Liver (tissue), 9 donors: ENCODE results near the gene CDH15. TPM values are rescaled to one million over a fixed set of nuclear protein-coding genes. Genes with fewer than 3 reads are reported as not detected.

ENCODE experiments used
- DNase-seq: peaks from one replicate; pipeline ENCODE4 v3.0.0-alpha.2; 2017; ENCODE audit warnings: low spot score
- H3K27ac ChIP-seq, 2 donors: one replicate each; pipeline ENCODE4 v1.7.0; 2013; ENCODE audit warnings: inconsistent platforms in 2 of 2, low read length in 2 of 2, control low read depth in 1 of 2, low read depth in 1 of 2, mild to moderate bottlenecking in 1 of 2
- H3K27me3 ChIP-seq, 4 donors: one replicate each; pipeline versions ENCODE4 v1.6.1 to v1.7.0; 2013; ENCODE audit warnings: low read length in 3 of 4, inconsistent platforms in 1 of 4, mild to moderate bottlenecking in 1 of 4, moderate library complexity in 1 of 4; ENCODE audit not compliant: control insufficient read depth in 4 of 4, insufficient read depth in 4 of 4
- H3K36me3 ChIP-seq, 4 donors: one replicate each; pipeline versions ENCODE4 v1.6.1 to v1.7.0; 2013; ENCODE audit warnings: low read length in 3 of 4, mild to moderate bottlenecking in 3 of 4, low read depth in 1 of 4, moderate library complexity in 1 of 4; ENCODE audit not compliant: control insufficient read depth in 4 of 4, insufficient read depth in 3 of 4
- H3K4me1 ChIP-seq, 4 donors: one replicate each; pipeline versions ENCODE4 v1.6.1 to v1.7.0; 2013; ENCODE audit warnings: low read length in 3 of 4, mild to moderate bottlenecking in 3 of 4, moderate library complexity in 1 of 4; ENCODE audit not compliant: control insufficient read depth in 4 of 4, insufficient read depth in 4 of 4
- H3K4me3 ChIP-seq, 3 donors: one replicate each; pipeline versions ENCODE4 v1.6.1 to v1.7.0; 2013; ENCODE audit warnings: low read length in 3 of 3, control low read depth in 1 of 3, low read depth in 1 of 3, mild to moderate bottlenecking in 1 of 3
- H3K9ac ChIP-seq, 2 donors: one replicate each; pipeline ENCODE4 v1.7.0; 2013; ENCODE audit warnings: low read length in 2 of 2, mild to moderate bottlenecking in 2 of 2, moderate library complexity in 2 of 2, control low read depth in 1 of 2, low read depth in 1 of 2
- H3K9me3 ChIP-seq, 4 donors: one replicate each; pipeline versions ENCODE4 v1.6.1 to v1.7.0; 2013; ENCODE audit warnings: low read length in 3 of 4; ENCODE audit not compliant: control insufficient read depth in 4 of 4
- EGR1 ChIP-seq, 2 donors: IDR thresholded peaks; 2 replicates each; pipeline ENCODE4 v1.6.1; 2016 to 2018; ENCODE audit warnings: antibody characterized with exemption in 2 of 2, low read depth in 2 of 2
- FOXA1 ChIP-seq: IDR thresholded peaks from 2 replicates; pipeline ENCODE4 v1.6.1; 2016; ENCODE audit warnings: antibody characterized with exemption
- FOXA2 ChIP-seq: IDR thresholded peaks from 2 replicates; pipeline ENCODE4 v1.6.1; 2016; ENCODE audit warnings: antibody characterized with exemption
- GABPA ChIP-seq, 2 donors: IDR thresholded peaks in 1 of 2; conservative IDR thresholded peaks in 1 of 2; 2 replicates each; pipeline ENCODE4 v1.6.1; 2016; ENCODE audit warnings: antibody characterized with exemption in 2 of 2, mild to moderate bottlenecking in 1 of 2, moderate library complexity in 1 of 2
- HNF4A ChIP-seq, 2 donors: conservative IDR thresholded peaks; 2 replicates each; pipeline ENCODE4 v1.6.1; 2016; ENCODE audit warnings: antibody characterized with exemption in 2 of 2, mild to moderate bottlenecking in 2 of 2
- HNF4G ChIP-seq: IDR thresholded peaks from 2 replicates; pipeline ENCODE4 v1.6.1; 2016; ENCODE audit warnings: antibody characterized with exemption
- JUND ChIP-seq, 2 donors: IDR thresholded peaks; 2 replicates each; pipeline ENCODE4 v1.6.1; 2016; ENCODE audit warnings: antibody characterized with exemption in 2 of 2
- NR2F2 ChIP-seq: IDR thresholded peaks from 2 replicates; pipeline ENCODE4 v1.6.1; 2016; ENCODE audit warnings: antibody characterized with exemption
- RAD21 ChIP-seq, 2 donors: IDR thresholded peaks; 2 replicates each; pipeline ENCODE4 v1.6.1; 2016; ENCODE audit warnings: antibody characterized with exemption in 2 of 2, mild to moderate bottlenecking in 2 of 2
- RXRA ChIP-seq, 2 donors: IDR thresholded peaks; 2 replicates each; pipeline ENCODE4 v1.6.1; 2017 to 2018; ENCODE audit warnings: antibody characterized with exemption in 2 of 2, mild to moderate bottlenecking in 1 of 2
- SP1 ChIP-seq: IDR thresholded peaks from 2 replicates; pipeline ENCODE4 v1.6.1; 2018; ENCODE audit warnings: antibody characterized with exemption, mild to moderate bottlenecking
- TAF1 ChIP-seq: conservative IDR thresholded peaks from 2 replicates; pipeline ENCODE4 v1.6.1; 2016; ENCODE audit warnings: antibody characterized with exemption, mild to moderate bottlenecking
- YY1 ChIP-seq: IDR thresholded peaks from 2 replicates; pipeline ENCODE4 v1.6.1; 2016; ENCODE audit warnings: antibody characterized with exemption, mild to moderate bottlenecking
- WGBS: extraction: QIAGEN DNeasy Blood & Tissue Kit; methylation state at CpG from one replicate; pipeline ENCODE4 v1.1.7; 2013; 5-methylcytosine and 5-hydroxymethylcytosine counted together
- polyA plus RNA-seq, 2 donors: library from polyadenylated mRNA; stranded (reverse) in 1 of 2; unstranded in 1 of 2; fragments of 200-250 nt in 1 of 2; fragments of >200 nt in 1 of 2; fragmentation: Nextera tagmentation in 1 of 2; extraction: Ambion mirVana in 1 of 2; gene quantifications; one replicate each; pipeline versions ENCODE4 v1.2.1 to v1.2.3, GENCODE V29; 2013 to 2015
- total RNA-seq, 2 donors: library from RNA; depleted of rRNA; stranded (reverse); fragments of >200 nt; gene quantifications; one replicate each; pipeline ENCODE4 v1.2.3, GENCODE V29; 2014
- TF ChIP-seq, protein P1 (sequence below): IDR thresholded peaks from 2 replicates; pipeline ENCODE4 v1.6.1; 2016; ENCODE audit warnings: antibody characterized with exemption, mild to moderate bottlenecking
- TF ChIP-seq, protein P2 (sequence below): IDR thresholded peaks from 2 replicates; pipeline ENCODE4 v1.6.1; 2016; ENCODE audit warnings: antibody characterized with exemption
- TF ChIP-seq, protein P3 (sequence below): IDR thresholded peaks from 2 replicates; pipeline ENCODE4 v1.6.1; 2016; ENCODE audit warnings: antibody characterized with exemption
- TF ChIP-seq, protein P4 (sequence below): IDR thresholded peaks from 2 replicates; pipeline ENCODE4 v1.6.1; 2016; ENCODE audit warnings: antibody characterized with exemption
- TF ChIP-seq, protein P5 (sequence below): fragments of 150-350 bp; IDR thresholded peaks from 2 replicates; pipeline ENCODE4 v1.5.1; 2017; ENCODE audit warnings: improper control_type of control experiment, low read depth, low read length; ENCODE audit not compliant: missing input control
- donor health status: healthy.
- donor health status: healthy.
- donor health status: healthy.
- donor health status: healthy.
- donor health status: healthy.

CDH15 gene
- total and polyA plus RNA-seq, 4 donors: 0.12 TPM; not detected in 3

DNA sequence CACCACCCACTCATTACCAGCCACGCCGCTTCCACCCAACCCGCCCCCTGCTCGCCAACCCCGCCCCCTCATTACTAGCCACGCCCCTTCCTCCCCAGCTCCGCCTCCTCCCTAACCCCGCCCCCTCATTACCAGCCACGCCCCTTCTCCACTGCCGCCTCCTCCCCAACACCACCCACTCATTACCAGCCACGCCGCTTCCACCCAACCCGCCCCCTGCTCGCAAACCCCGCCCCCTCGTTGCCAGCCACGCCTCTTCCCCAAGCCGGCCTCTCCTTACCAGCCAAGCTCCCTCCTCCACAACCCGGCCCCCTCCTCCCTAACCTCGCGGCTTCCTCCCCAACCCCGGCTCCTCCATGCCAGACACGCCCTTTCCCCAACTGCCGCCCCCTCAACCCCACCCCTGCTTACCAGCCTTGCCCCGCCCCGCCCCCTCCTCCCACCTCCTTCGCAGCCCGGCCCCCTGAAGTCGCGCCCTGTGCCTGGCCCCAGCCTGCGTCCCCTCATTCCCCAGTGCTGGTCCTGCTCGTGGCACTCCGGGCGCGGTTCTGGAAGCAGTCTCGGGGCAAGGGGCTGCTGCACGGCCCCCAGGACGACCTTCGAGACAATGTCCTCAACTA, 21.5 kb downstream of the CDH15 start:
- Histone ChIP-seq H3K27ac (no peak overlapping the region), H3K9ac (no peak overlapping the region), H3K4me1 (peaks cover 0 to 5% (median 4%) of the 10 kb centered on the region in 4 donors), H3K36me3 (no peaks in the 10 kb centered on the region), H3K9me3 (no peaks in the 10 kb centered on the region), H3K4me3 (no peak overlapping the region), H3K27me3 (no peaks in the 10 kb centered on the region)
- no peak for TF ChIP-seq RXRA (IDR thresholded peaks at IDR 0.05)
- no peak for TF ChIP-seq YY1
- TF ChIP-seq EGR1 (IDR thresholded peaks at IDR 0.05; ENCODE audit: low read depth in 2 of 2): no peak
- no peak for TF ChIP-seq FOXA2
- WGBS: 14% methylated on average over 39 of the region's 39 CpGs
- no peak for DNase-seq

DNA sequence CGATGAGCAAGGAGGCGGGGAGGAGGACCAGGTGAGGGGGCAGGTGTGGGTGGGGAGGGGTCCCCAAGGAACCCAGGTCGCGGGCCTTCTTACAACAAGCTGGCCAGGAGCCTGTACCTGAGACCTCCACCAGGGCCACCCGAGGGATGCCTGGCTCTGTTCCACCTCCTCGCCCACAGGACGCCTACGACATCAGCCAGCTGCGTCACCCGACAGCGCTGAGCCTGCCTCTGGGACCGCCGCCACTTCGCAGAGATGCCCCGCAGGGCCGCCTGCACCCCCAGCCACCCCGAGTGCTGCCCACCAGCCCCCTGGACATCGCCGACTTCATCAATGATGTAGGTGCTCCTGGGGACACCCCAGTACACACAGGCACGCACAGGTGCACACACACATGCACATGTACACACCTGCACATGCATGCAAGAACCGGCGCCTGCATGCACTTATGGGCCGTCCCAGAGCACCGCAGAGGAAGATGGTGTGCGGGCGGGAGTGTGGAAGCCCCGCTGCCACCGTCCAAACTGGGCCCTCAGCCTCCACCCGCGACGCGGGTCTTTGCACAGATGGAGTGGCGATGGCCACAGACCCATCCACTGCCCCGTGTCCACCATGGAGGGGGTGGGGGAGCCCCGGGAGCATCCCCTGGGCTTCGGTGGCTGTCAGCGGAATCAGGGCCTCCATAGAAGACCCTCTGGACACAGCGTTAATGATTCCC, 22.2 kb downstream of the CDH15 start:
- Histone ChIP-seq H3K27me3 (no peaks in the 10 kb centered on the region), H3K27ac (no peak overlapping the region), H3K36me3 (no peaks in the 10 kb centered on the region), H3K9me3 (no peaks in the 10 kb centered on the region), H3K4me1 (peaks cover 0 to 5% (median 4%) of the 10 kb centered on the region in 4 donors), H3K9ac (no peak overlapping the region), H3K4me3 (no peak overlapping the region)
- DNase-seq: no peak
- WGBS: 77% methylated on average over 38 of the region's 38 CpGs
- TF ChIP-seq YY1 (no peak), RXRA (IDR thresholded peaks at IDR 0.05) (no peak), NR2F2 (no peak), GABPA (IDR thresholded peaks at IDR 0.05 in 1 of 2, conservative IDR thresholded peaks at IDR 0.05 in 1 of 2) (no peak), FOXA1 (no peak), HNF4A (conservative IDR thresholded peaks at IDR 0.05) (no peak), FOXA2 (no peak), RAD21 (IDR thresholded peaks at IDR 0.05) (no peak), SP1 (no peak), HNF4G (no peak), TAF1 (no peak), JUND (IDR thresholded peaks at IDR 0.05) (no peak), EGR1 (IDR thresholded peaks at IDR 0.05; ENCODE audit: low read depth in 2 of 2) (no peak)
- TF ChIP-seq, protein P1, sequence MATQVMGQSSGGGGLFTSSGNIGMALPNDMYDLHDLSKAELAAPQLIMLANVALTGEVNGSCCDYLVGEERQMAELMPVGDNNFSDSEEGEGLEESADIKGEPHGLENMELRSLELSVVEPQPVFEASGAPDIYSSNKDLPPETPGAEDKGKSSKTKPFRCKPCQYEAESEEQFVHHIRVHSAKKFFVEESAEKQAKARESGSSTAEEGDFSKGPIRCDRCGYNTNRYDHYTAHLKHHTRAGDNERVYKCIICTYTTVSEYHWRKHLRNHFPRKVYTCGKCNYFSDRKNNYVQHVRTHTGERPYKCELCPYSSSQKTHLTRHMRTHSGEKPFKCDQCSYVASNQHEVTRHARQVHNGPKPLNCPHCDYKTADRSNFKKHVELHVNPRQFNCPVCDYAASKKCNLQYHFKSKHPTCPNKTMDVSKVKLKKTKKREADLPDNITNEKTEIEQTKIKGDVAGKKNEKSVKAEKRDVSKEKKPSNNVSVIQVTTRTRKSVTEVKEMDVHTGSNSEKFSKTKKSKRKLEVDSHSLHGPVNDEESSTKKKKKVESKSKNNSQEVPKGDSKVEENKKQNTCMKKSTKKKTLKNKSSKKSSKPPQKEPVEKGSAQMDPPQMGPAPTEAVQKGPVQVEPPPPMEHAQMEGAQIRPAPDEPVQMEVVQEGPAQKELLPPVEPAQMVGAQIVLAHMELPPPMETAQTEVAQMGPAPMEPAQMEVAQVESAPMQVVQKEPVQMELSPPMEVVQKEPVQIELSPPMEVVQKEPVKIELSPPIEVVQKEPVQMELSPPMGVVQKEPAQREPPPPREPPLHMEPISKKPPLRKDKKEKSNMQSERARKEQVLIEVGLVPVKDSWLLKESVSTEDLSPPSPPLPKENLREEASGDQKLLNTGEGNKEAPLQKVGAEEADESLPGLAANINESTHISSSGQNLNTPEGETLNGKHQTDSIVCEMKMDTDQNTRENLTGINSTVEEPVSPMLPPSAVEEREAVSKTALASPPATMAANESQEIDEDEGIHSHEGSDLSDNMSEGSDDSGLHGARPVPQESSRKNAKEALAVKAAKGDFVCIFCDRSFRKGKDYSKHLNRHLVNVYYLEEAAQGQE: no peak
- TF ChIP-seq, protein P2, sequence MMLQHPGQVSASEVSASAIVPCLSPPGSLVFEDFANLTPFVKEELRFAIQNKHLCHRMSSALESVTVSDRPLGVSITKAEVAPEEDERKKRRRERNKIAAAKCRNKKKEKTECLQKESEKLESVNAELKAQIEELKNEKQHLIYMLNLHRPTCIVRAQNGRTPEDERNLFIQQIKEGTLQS: no peak
- TF ChIP-seq, protein P3, sequence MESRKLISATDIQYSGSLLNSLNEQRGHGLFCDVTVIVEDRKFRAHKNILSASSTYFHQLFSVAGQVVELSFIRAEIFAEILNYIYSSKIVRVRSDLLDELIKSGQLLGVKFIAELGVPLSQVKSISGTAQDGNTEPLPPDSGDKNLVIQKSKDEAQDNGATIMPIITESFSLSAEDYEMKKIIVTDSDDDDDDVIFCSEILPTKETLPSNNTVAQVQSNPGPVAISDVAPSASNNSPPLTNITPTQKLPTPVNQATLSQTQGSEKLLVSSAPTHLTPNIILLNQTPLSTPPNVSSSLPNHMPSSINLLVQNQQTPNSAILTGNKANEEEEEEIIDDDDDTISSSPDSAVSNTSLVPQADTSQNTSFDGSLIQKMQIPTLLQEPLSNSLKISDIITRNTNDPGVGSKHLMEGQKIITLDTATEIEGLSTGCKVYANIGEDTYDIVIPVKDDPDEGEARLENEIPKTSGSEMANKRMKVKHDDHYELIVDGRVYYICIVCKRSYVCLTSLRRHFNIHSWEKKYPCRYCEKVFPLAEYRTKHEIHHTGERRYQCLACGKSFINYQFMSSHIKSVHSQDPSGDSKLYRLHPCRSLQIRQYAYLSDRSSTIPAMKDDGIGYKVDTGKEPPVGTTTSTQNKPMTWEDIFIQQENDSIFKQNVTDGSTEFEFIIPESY: no peak
- TF ChIP-seq, protein P4, sequence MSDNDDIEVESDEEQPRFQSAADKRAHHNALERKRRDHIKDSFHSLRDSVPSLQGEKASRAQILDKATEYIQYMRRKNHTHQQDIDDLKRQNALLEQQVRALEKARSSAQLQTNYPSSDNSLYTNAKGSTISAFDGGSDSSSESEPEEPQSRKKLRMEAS: no peak
- TF ChIP-seq, protein P5, sequence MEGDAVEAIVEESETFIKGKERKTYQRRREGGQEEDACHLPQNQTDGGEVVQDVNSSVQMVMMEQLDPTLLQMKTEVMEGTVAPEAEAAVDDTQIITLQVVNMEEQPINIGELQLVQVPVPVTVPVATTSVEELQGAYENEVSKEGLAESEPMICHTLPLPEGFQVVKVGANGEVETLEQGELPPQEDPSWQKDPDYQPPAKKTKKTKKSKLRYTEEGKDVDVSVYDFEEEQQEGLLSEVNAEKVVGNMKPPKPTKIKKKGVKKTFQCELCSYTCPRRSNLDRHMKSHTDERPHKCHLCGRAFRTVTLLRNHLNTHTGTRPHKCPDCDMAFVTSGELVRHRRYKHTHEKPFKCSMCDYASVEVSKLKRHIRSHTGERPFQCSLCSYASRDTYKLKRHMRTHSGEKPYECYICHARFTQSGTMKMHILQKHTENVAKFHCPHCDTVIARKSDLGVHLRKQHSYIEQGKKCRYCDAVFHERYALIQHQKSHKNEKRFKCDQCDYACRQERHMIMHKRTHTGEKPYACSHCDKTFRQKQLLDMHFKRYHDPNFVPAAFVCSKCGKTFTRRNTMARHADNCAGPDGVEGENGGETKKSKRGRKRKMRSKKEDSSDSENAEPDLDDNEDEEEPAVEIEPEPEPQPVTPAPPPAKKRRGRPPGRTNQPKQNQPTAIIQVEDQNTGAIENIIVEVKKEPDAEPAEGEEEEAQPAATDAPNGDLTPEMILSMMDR: no peak
